HepG2 (cell line): ENCODE measurements around the gene PARP3. TPM values are rescaled to one million over a fixed set of nuclear protein-coding genes. Genes with fewer than 3 reads are reported as not detected.

ENCODE experiments used
- ATAC-seq: fragments of 200-7000 bp; cut with Tn5 transposase; 3 replicates; pipeline ENCODE4 v1.9.1; 2020; ENCODE audit warnings: mild to moderate bottlenecking, moderate library complexity
- BruUV-seq: library from RNA; stranded (reverse); fragments of 400-500 nt; replicated peaks from 2 replicates; lab custom pipeline; 2021; lab: Mats Ljungman, UMichigan
- CTCF ChIA-PET: fragments of 300-600 bp; formaldehyde crosslinking; extraction: SDS; loops from one replicate; lab custom pipeline; 2021; ENCODE audit warnings: low total read pairs, inconsistent platforms, low intra/inter-chr PET ratio; lab: Yijun Ruan, JAX
- POLR2A ChIA-PET: fragments of 350-600 bp; sonication (Branson Sonifier 250); formaldehyde crosslinking; loops from one replicate; lab custom pipeline; 2020; ENCODE audit warnings: antibody characterized with exemption, inconsistent platforms; lab: Yijun Ruan, JAX
- DNase-seq: peaks from one replicate; pipeline ENCODE4 v3.0.0-alpha.2; 2015; ENCODE audit warnings: low spot score
- FAIRE-seq: peaks from 3 replicates; lab custom pipeline; 2011; peaks lifted over from hg19 to GRCh38; lab: Jason Lieb, UNC
- H2AFZ ChIP-seq: one replicate; pipeline ENCODE4 v1.6.1; 2011; ENCODE audit warnings: low read length, inconsistent platforms
- H3K27ac ChIP-seq: fragments of 300-600 bp; 3 replicates; pipeline ENCODE4 v1.8.0; 2011; ENCODE audit warnings: mixed run types, mild to moderate bottlenecking, mixed read lengths, low read length, inconsistent platforms; ENCODE audit not compliant: insufficient read depth; ENCODE audit errors: extremely low read length
- H3K27me3 ChIP-seq, 2 experiments: fragments of 200-600 bp in 1 of 2; 2 replicates in 1 of 2; 3 replicates in 1 of 2; pipeline versions ENCODE4 v1.6.0 to v1.8.0; 2011; ENCODE audit warnings: low read length in 2 of 2, mild to moderate bottlenecking in 2 of 2, moderate library complexity in 2 of 2, inconsistent platforms in 1 of 2; ENCODE audit not compliant: insufficient read depth in 2 of 2, control insufficient read depth in 1 of 2
- H3K36me3 ChIP-seq, 2 experiments: fragments of 200-600 bp in 1 of 2; replicated peaks in 1 of 2; 2 replicates in 1 of 2; 3 replicates in 1 of 2; pipeline versions ENCODE4 v1.5.1 to v1.8.0; 2011; ENCODE audit warnings: low read length in 2 of 2, inconsistent platforms in 1 of 2; ENCODE audit not compliant: insufficient read depth in 2 of 2, control insufficient read depth in 1 of 2
- H3K4me1 ChIP-seq: 2 replicates; pipeline ENCODE4 v1.5.1; 2012; ENCODE audit warnings: low read length, inconsistent platforms; ENCODE audit not compliant: insufficient read depth
- H3K4me2 ChIP-seq: 2 replicates; pipeline ENCODE4 v1.6.0; 2011; ENCODE audit warnings: low read depth, low read length, inconsistent platforms
- H3K4me3 ChIP-seq, 3 experiments: fragments of 200-600 bp in 1 of 3; sonication (generic), shearing (Covaris generic) in 1 of 3; replicated peaks in 1 of 3; 2 replicates each; pipeline ENCODE4 v1.5.1; 2011 to 2016; ENCODE audit warnings: low read length in 3 of 3, inconsistent platforms in 2 of 3, low read depth in 2 of 3, mild to moderate bottlenecking in 2 of 3, control low read depth in 1 of 3, mixed read lengths in 1 of 3; ENCODE audit not compliant: insufficient read depth in 1 of 3
- H3K79me2 ChIP-seq: one replicate; pipeline ENCODE4 v1.6.1; 2011; ENCODE audit warnings: low read length, inconsistent platforms; ENCODE audit not compliant: insufficient read depth
- H3K9ac ChIP-seq: 2 replicates; pipeline ENCODE4 v1.6.0; 2011; ENCODE audit warnings: mild to moderate bottlenecking, low read depth, low read length, inconsistent platforms; ENCODE audit not compliant: insufficient read depth
- H3K9me3 ChIP-seq: 2 replicates; pipeline ENCODE4 v1.5.1; 2012; ENCODE audit warnings: mild to moderate bottlenecking, low read length
- H4K20me1 ChIP-seq: 2 replicates; pipeline ENCODE4 v1.6.0; 2011; ENCODE audit warnings: inconsistent platforms, mild to moderate bottlenecking, low read length, moderate library complexity; ENCODE audit not compliant: insufficient read depth
- ADNP ChIP-seq: sonication (generic); formaldehyde crosslinking; IDR thresholded peaks from 2 replicates; pipeline ENCODE4 v1.4.0; 2020; ENCODE audit warnings: missing genetic modification reagents
- ATF7-NPFF ChIP-seq: sonication (generic); formaldehyde crosslinking; IDR thresholded peaks from 2 replicates; pipeline ENCODE4 v1.8.1; 2023; ENCODE audit warnings: mild to moderate bottlenecking, low read depth, missing genetic modification reagents, moderate library complexity
- BATF2 ChIP-seq: sonication (generic); formaldehyde crosslinking; IDR thresholded peaks from 2 replicates; pipeline ENCODE4 v1.8.0; 2022; ENCODE audit warnings: mild to moderate bottlenecking, missing genetic modification reagents, moderate library complexity
- BORCS8-MEF2B ChIP-seq: sonication (generic); formaldehyde crosslinking; IDR thresholded peaks from 2 replicates; pipeline ENCODE4 v1.8.0; 2022; ENCODE audit warnings: mild to moderate bottlenecking, missing genetic modification reagents
- ELF1 ChIP-seq: sonication (generic); formaldehyde crosslinking; IDR thresholded peaks from 2 replicates; pipeline ENCODE4 v1.4.0; 2020; ENCODE audit warnings: missing genetic modification reagents
- GPN1 ChIP-seq: sonication (generic); formaldehyde crosslinking; IDR thresholded peaks from 2 replicates; pipeline ENCODE4 v1.5.1; 2020; ENCODE audit warnings: missing genetic modification reagents, borderline replicate concordance
- KMT2A ChIP-seq: sonication (generic); formaldehyde crosslinking; IDR thresholded peaks from 2 replicates; pipeline ENCODE4 v1.4.0; 2020; ENCODE audit warnings: missing genetic modification reagents
- LRRFIP1 ChIP-seq: sonication (generic); formaldehyde crosslinking; conservative IDR thresholded peaks from 2 replicates; pipeline ENCODE4 v1.4.0; 2020; ENCODE audit warnings: missing genetic modification reagents
- PITX1 ChIP-seq: sonication (generic); formaldehyde crosslinking; IDR thresholded peaks from 2 replicates; pipeline ENCODE4 v1.5.1; 2020; ENCODE audit warnings: mild to moderate bottlenecking, missing genetic modification reagents
- TEAD3 ChIP-seq: optimal IDR thresholded peaks from 2 replicates; pipeline ENCODE3; 2016; ENCODE audit warnings: borderline replicate concordance
- THYN1 ChIP-seq: sonication (generic); formaldehyde crosslinking; IDR thresholded peaks from 2 replicates; pipeline ENCODE4 v1.8.1; 2023; ENCODE audit warnings: low read depth, mild to moderate bottlenecking, moderate library complexity, missing genetic modification reagents, borderline replicate concordance
- ZNF160 ChIP-seq: sonication (generic); formaldehyde crosslinking; IDR thresholded peaks from 2 replicates; pipeline ENCODE4 v1.8.0; 2022; ENCODE audit warnings: mild to moderate bottlenecking, inconsistent platforms, missing genetic modification reagents
- ZNF430 ChIP-seq: sonication (generic); formaldehyde crosslinking; IDR thresholded peaks from 2 replicates; pipeline ENCODE4 v1.9.0; 2021; ENCODE audit warnings: mild to moderate bottlenecking, missing genetic modification reagents
- ZNF782 ChIP-seq: sonication (generic); formaldehyde crosslinking; IDR thresholded peaks from 2 replicates; pipeline ENCODE4 v1.4.0; 2020; ENCODE audit warnings: missing genetic modification reagents, mild to moderate bottlenecking, borderline replicate concordance
- ZSCAN20 ChIP-seq: sonication (generic); formaldehyde crosslinking; IDR thresholded peaks from 2 replicates; pipeline ENCODE4 v1.4.0; 2020; ENCODE audit warnings: missing genetic modification reagents, mild to moderate bottlenecking, borderline replicate concordance
- WGBS: methylation state at CpG from one replicate; pipeline ENCODE4 v1.1.6; 2017; ENCODE audit warnings: low lambda C conversion rate; 5-methylcytosine and 5-hydroxymethylcytosine counted together
- in situ Hi-C: cut with HindIII; loops from 2 replicates; pipeline ENCODE4 v1.10.0; 2017; ENCODE audit warnings: low pct_unique_long_range_greater_than_20kb; ENCODE audit not compliant: extremely low pct_ligation_motif_present
- intact Hi-C: fragments of 100-400 bp; cut with micrococcal nuclease; formaldehyde crosslinking; loops from one replicate; pipeline ENCODE4 v1.10.0; 2022; ENCODE audit not compliant: unreplicated experiment
- polyA plus RNA-seq, 8 experiments: library from polyadenylated mRNA; depleted of rRNA in 3 of 8; stranded (reverse) in 7 of 8; unstranded in 1 of 8; fragments of >200 nt; fragmentation: Illumina TruSeq in 4 of 8; extraction: Trizol in 4 of 8; gene quantifications; 2 replicates each; pipeline versions ENCODE4 v1.2.1 to v1.2.3, GENCODE V29; 2011 to 2016; ENCODE audit warnings: low read depth in 4 of 8, missing spikeins in 1 of 8, mixed read lengths in 1 of 8; ENCODE audit not compliant: insufficient read depth in 1 of 8
- total RNA-seq, 5 experiments: library from RNA; depleted of rRNA; stranded (reverse); fragments of >200 nt; fragmentation: Illumina TruSeq; extraction: Trizol; gene quantifications; 2 replicates each; pipeline ENCODE4 v1.2.3, GENCODE V29; 2016; ENCODE audit warnings: low read depth in 1 of 5

PARP3 gene
- total and polyA plus RNA-seq, 2 of the 13 experiments (the other 11 are each of a cell fraction or from before 2014, with no cell fraction given) = 11.2 to 21.5 TPM

DNA sequence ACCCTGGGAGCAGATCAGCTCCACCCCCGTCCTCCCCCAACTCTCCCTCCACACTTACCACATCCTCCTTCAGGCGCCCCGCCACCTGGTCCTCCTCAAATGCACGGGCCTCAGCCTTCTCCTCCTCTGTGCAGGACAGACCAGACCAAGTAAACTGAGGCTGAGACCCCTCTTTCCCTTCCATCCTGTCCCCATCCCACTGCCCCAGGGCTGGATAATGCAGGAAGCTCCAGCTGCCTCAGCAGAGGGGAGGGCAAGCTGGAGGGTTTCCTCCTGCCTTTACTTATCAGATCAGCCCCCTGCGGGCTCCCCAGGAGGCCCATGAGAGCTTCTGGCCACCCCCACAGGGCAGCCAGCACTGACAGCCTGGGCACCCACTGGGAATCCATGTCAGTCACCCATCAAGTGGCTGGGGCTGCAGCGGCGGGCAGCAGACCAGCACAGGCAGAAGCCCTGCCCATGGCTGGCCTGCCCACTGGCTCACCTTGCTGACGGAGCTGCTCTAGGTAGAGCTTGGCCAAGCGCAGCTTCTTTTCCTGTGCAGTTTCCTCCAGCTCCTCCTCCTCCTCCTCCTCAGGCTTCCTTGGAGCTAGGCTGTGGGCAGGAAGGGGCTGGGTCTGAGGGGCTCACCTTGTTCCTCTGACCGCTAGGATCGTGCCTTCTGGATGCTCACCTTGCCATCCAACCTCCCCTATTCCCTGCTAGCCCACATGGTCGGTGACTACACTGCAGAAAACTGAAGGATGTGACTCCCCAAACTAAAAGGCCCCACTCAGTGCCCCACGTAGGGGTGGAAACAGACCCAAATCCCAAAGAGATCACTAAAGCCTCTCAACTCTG is 4.3 kb upstream of the PARP3 start:
- Histone ChIP-seq H3K9me3 (no peaks in the 10 kb centered on the region), H3K4me1 (peaks cover 25% of the 10 kb centered on the region), H3K27ac (no peak overlapping the region), H3K27me3 (no peaks in the 10 kb centered on the region; a peak in 1 of 5 replicates), H3K4me3 (no peak overlapping the region), H4K20me1 (no peaks in the 10 kb centered on the region; the same call in 1 of the 2 replicates), H3K9ac (no peak overlapping the region), H3K79me2 (peaks cover 28% of the 10 kb centered on the region), H3K36me3 (peaks cover 21 to 58% of the 10 kb centered on the region in 2 experiments; a peak in 4 of 5 replicates), H2AFZ (no peak overlapping the region), H3K4me2 (no peak overlapping the region)
- no peak for ATAC-seq
- POLR2A ChIA-PET = no interaction called here
- no peak for DNase-seq
- 96% methylated on average over 11 of the region's 13 CpGs for WGBS
- CTCF ChIA-PET = no interaction called here
- TF ChIP-seq ZNF160 (CRISPR knock-in tag) (no peak), ADNP (CRISPR knock-in tag) (no peak), LRRFIP1 (CRISPR knock-in tag) (no peak), ATF7-NPFF (CRISPR knock-in tag) (no peak), KMT2A (no peak), BORCS8-MEF2B (no peak), BATF2 (no peak), ZNF782 (CRISPR knock-in tag) (no peak), ZNF430 (no peak), PITX1 (CRISPR knock-in tag) (no peak), TEAD3 (CRISPR knock-in tag) (no peak), GPN1 (CRISPR knock-in tag) (no peak), ZSCAN20 (no peak), ELF1 (CRISPR knock-in tag) (no peak), THYN1 (CRISPR knock-in tag) (no peak)
- intact Hi-C loops (no loop called here), in situ Hi-C loops (no loop called here)
- no TSS peak for BruUV-seq
- FAIRE-seq = no peak
